ENCODE data around the gene RAB35. TPM values are rescaled to one million over a fixed set of nuclear protein-coding genes. Genes with fewer than 3 reads are reported as not detected.
A peak's percentile ranks its signal among the peaks of the same experiment; 100 is the strongest.

The RAB35 gene
- polyA plus RNA-seq, 2 of the 4 experiments (the other 2 are of a cell fraction) = 44.0 to 67.6 TPM

- H3K4me1 ChIP-seq = peaks cover 17% of the 10 kb centered on the region
- no peak for TF ChIP-seq KDM5A (IDR thresholded peaks at IDR 0.05)
- no peak for TF ChIP-seq TP53 (CRISPR knock-in tag; IDR thresholded peaks at IDR 0.05)
- TF ChIP-seq POLR2AphosphoS2 (conservative IDR thresholded peaks at IDR 0.05; ENCODE audit: low read length) = no peak
- TF ChIP-seq E2F6 (IDR thresholded peaks at IDR 0.05; ENCODE audit: borderline replicate concordance, low read depth) = no peak
- H3K4me2 ChIP-seq = peak overlapping the region; percentile 90
- 0 out of 6 replicates have a peak, but pooled peaks of 1 of the 2 experiments have one; percentile 5 for ATAC-seq
- peak overlapping the region; percentile 87 to 89 for H3K27ac ChIP-seq
- ChIA-PET POLR2A (interaction anchor here (1.0 to 1.5 kb wide), 4 partner anchors 31 to 115 kb away, joined by 3 to 19 read pairs (median 8); partner anchors contain the start of genes BICDL1, RAB35 and RPLP0), CTCF (interaction anchor here (0.7 to 1.6 kb wide), 9 partner anchors 7 to 157 kb away, joined by 3 to 10 read pairs (median 3); no protein-coding TSS in a partner anchor)
- no peak for DNase-seq (ENCODE audit: low read depth in 1 of 2, low spot score in 1 of 2)
- no peak for FAIRE-seq
- WGBS (ENCODE audit: missing lambda C conversion rate) = 71% methylated on average over 6 of the region's 6 CpGs
- peak overlapping the region; percentile 41 for H3K4me3 ChIP-seq
- no peaks in the 10 kb centered on the region for H3K9me3 ChIP-seq
Measured at GRCh38 chr12:120085920-120086645, 30.5 kb downstream of the RAB35 start.

- POLR2A ChIA-PET = no interaction called here
- H3K4me1 ChIP-seq = peaks cover 32% of the 10 kb centered on the region
- H3K9me3 ChIP-seq = no peaks in the 10 kb centered on the region
- H3K4me2 ChIP-seq = no peak overlapping the region
- ATAC-seq = no peak
- no peak overlapping the region for H3K27ac ChIP-seq
- no peak for FAIRE-seq
- DNase-seq (ENCODE audit: low read depth in 1 of 2, low spot score in 1 of 2) = no peak
- no peak overlapping the region for H3K4me3 ChIP-seq
- CTCF ChIA-PET = no interaction called here
- TF ChIP-seq PBX3 (IDR thresholded peaks at IDR 0.05) (no peak), RNF2 (IDR thresholded peaks at IDR 0.05; ENCODE audit: borderline replicate concordance, low read depth) (no peak), MYC (IDR thresholded peaks at IDR 0.05; ENCODE audit: borderline replicate concordance, low read length) (no peak), HOXA7 (CRISPR knock-in tag; IDR thresholded peaks at IDR 0.05) (no peak), RCOR1 (IDR thresholded peaks at IDR 0.05; ENCODE audit: low read depth, low read length) (no peak), ELK1 (IDR thresholded peaks at IDR 0.05; ENCODE audit: low read depth, low read length) (no peak), HDAC2 (IDR thresholded peaks at IDR 0.05) (no peak), MAZ (IDR thresholded peaks at IDR 0.05; ENCODE audit: borderline replicate concordance, low read depth, low read length) (no peak), CHD2 (IDR thresholded peaks at IDR 0.05; ENCODE audit: low read length, partially characterized antibody) (no peak), ZC3H11A (IDR thresholded peaks at IDR 0.05) (no peak), RFX5 (IDR thresholded peaks at IDR 0.05) (no peak), USF2 (IDR thresholded peaks at IDR 0.05) (no peak), CTCF (IDR thresholded peaks at IDR 0.05) (no peak)
- WGBS (ENCODE audit: missing lambda C conversion rate) = 100% methylated on average over 2 of the region's 2 CpGs
Measured at GRCh38 chr12:120081641-120082040, 34.9 kb downstream of the RAB35 start.

Data from A549 (cell line).